NCI-H2029 (cell line): ENCODE measurements around the gene PSD.

Experiments
- DNase-seq: peaks from one replicate; lab custom pipeline; 2025; lab: John Stamatoyannopoulos, UW

Gene PSD

DNA sequence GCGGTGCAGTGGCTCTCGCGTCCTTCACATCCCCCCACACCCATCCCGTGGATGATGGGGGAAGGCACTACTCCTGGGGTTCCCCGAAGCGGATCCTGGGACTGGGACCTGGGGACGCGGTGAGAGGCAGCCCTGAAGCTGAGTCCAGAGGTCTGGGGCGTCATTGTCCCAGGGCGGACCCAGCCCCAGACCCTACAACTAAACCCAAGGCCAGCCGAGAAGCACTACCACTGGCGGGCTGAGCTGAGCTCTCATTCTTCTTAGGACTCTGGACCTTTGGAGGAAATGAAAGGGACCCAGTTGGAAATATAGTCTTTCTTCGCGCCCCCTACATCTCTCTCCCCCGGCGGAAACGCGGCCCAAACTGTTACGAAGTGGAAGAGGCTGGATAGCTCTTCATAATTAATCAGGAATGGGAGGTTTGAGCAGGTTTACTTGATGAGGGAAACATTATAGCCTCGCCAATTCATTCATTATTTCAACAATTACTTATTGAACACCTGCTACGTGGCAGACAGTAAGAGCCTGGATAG, 1.7 kb upstream of the PSD start:
- DNase-seq = no peak

DNA sequence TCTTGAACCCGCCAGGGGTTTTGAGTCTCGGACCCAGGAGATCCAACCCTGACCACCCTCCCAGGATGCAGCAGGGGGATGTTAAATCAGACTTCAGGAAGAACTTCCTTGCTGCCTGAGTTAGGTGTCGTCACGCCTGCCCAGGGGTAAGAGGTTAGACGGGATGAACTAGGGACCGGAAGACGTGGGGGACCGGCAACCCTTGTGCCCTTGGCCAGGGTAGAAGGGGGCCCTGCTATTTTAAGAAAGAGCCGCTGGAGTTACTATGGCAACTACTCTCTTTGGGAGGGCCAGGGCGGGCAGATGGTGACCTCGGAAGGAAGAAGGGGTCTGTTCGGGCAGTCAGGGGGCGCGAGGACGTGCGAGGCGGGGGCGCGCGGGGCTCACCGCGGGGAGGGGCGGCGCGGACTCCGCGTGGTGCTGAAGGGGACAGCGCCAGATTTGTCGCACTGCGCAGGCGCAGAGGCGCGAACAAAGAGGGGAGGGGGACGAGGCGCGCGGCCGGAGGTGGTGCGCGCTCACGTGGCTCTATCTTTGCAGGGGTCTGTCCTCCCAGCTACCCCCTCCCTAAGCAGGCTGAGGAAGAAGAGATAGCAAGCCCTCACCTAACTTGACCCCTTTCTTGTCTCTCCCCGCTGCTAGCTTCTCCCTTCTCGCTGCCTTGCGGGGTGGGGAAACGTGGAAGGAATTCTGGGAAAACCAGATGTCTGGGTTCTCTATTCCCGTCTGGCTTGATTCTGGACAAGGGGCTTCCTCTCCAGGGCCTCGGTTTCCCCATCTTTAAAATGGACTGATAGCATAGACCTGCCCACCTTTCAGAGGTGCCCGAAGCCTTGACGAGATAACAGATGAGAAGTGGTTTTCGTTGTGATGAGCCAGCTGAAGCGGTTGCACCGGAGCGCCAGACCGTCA, 940 bp upstream of the PSD start:
- DNase-seq = peak; percentile 61

DNA sequence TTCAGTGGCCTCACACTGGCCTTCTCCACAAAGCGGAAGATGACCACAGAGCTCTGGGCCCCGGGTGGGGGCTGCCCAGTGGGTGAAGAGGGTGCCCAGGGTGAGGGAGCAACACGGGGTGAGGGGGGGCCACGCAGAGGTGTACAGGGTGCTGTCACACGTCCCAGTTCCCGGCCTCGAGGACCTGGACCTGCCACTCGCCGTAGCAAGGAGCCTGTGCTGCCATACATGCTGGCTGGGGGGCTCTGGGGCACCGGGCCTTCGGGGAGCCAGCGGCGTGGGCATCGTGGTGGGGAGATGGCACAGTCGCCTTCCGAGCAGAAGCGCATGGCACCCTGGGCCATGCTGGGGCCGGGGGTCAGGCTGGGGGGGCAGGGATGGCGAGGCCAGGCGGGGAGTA, 1.9 kb downstream of the PSD start:
- no peak for DNase-seq

DNA sequence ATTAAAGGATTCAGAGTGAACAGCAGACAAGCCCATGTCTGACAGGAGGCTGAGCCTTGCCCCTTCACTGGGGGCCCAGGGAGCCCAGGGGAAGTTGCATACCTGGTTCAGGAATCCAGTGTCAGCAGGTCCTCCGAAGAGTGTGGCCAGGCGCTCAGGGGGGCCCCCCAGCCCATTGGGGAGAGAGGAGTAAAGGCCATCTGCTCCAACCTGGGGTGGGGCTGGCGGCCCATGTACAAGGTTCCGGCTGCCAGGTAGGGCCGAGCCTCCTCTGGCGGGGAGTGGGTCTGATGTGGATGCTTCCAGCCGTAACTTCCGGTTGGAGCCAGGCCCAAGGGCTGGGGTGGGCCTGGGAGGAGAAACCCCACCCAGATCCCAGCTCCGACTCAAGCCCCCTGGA, 2.3 kb downstream of the PSD start:
- no peak for DNase-seq

DNA sequence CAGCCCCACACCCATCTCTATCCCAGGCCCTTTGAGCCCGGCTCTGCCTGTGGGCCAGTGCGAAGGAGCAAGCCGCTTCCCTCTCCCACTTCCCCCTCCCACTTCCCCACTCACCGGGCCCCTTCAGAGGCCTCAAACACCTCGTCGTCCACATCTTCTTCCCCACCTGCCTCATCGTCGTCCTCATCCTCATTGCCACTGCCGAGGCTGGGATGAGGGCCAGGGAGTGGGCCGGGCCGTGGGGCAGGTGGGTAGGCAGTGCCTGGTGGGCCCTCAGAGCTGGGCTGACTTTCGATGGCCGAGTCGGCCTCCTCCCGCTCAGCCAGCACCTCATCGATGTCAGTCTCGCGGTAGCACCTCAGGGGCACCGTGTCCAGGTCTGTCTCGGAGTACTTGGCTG, 3.8 kb downstream of the PSD start:
- no peak for DNase-seq

DNA sequence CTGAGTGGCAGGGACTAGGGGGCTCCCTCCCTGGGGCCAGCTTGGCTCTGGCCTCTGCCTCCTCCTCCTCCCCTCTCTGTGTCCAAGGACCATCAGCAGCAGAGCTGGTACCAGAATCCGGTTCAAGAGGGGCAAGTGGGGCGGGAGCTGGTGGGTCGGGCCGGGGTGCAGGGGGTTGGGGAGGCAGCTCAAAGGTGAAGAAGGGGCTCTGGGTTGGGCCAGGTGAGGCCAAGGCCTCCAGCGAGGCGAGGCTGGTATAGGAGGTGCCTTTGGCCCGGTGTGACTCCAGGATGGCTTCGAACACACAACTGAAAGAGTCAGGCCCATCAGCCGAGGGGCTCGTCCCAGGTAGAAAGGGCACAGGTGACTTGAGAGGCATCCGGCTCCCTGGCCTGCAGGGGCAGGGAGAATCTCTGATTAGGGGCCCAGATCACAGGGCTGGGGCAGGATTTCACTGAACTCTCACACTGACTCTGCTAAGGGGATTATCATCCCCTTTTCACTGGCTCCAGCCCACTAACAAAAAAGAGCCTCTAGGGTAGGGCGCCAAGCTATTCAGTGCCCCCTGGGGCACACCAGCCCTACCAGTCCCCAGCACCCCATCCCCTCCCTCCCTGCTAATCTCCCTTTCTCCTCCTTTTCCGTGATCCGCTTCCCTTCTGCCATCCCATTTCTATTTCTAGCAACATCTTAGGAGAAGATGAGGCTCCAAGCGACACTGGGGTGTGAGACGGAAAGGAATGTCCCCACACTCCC, 4.6 kb downstream of the PSD start:
- DNase-seq = no peak

DNA sequence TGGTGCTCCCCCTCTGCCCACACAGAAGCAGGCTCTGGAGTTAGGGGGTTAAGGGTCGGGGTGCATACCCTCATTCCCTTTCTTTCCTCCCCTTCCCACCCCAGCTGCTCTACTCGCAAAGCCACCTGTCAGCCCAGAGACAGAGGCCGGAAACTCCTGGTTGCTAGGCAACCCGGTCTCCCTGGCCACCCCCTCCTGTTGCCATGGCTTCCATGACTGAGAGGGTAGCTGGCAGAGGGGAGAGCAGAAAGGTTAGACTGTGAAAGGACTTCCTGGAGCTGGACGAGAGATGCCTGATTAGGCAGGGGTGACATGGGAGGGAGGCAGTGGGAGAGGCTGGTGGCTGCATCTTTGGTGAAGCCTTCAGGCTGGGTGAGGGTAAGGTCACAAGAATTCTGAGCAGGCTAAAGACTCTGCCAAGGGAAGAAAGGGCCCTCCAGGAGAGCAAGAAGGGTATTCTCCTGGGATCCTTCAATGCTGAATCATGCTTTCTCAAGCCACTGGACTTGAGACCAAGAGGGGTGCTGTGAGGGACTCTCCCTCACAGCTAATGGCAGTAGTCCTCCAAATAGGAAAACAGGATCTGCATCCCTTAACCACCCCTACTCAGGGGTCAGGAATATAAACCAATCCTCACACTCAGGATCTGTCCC, 5.4 kb downstream of the PSD start:
- peak; percentile 63 for DNase-seq

DNA sequence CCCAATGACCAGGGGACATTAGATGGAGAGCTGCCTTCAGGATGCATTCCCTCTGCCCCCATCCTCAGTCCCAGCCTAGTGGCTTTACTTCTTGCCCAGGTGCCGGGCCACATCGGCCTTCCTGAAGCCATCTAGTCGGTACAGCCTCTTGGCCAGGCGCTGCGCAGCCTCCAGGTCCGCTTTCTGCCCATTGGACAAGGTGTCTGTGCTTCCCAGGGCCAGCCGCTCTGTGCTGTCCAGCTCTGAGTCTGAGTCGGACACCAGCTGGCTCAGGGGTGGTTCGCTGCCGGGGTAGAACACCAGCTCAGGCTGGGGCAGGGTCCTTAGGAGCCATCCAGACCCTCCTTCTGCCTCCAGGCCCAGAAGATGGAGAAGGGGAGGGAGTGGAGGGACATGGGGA, 6.3 kb downstream of the PSD start:
- DNase-seq = no peak

DNA sequence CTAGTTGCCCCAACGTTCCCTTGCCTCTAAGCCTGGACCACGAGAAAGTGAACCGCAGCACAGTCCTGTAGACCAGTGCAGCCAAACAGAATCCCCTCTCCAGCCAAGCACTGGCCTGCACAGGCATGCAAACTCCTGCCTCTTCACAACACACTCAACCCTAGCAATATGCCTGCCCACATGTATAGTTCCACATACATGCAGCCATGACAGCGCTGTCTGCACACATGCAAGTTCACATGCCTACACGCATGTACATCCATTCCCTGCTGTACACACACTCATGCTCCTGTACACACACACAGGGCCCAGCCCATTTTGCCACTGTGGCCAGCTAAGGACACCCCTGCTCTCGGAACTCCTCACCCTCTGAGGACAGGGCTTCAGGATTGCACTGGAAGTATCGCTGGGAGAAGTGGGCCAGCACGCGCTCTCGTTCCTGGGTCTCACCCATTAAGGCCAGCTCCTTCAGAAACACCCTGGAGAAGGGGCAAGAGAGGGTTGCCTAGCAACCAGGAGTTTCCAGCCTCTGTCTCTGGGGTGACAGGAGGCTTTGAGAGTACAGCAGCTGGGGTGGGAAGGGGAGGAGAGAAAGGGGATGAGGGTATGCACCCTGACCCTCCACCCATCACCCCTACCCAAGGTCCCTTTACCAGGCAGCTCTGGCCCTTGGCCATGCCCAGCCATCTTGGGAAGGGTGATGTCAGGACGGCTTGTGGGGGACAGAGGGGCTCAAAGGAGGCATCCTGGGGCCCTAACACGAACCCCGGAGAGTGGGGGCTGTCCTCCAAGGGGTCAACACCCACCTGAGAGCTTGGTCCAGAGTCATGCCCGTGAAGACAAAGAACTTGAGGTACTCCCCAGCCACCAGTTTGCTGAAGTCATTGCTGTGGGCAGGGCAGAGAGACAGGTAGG, 7.0 kb downstream of the PSD start:
- no peak for DNase-seq

DNA sequence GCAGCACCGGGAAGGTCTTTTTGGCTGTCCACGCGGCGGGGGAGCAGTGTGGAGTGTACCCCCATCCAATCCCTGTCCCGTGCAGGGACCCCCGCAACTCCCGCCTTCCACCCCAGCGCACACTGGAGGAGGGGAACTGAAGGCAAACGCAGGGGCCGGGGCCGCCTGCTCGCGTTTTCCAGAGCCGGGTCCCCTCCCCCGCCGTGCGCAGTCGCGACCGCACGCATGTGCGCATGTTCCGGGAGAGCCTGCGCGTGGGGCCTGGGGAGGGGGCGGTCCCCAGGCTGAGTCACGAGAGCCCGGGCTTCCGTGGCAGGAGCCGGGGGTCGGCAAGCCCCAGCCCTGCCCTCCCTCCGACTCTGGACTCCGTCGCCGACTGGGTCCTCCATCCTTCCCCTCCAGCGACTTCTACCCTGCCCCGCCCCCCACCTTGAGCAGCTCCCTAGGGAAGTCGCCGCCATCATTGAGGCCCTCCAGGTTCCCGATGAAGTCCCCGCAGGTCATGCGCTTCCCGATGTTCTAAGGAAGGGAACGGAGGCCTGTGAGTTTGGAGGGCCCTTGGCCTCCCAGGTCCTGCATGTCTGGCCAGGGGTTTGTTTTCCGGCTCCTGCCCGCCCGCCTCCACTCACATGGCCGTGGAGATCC, 8.0 kb downstream of the PSD start:
- no peak for DNase-seq

DNA sequence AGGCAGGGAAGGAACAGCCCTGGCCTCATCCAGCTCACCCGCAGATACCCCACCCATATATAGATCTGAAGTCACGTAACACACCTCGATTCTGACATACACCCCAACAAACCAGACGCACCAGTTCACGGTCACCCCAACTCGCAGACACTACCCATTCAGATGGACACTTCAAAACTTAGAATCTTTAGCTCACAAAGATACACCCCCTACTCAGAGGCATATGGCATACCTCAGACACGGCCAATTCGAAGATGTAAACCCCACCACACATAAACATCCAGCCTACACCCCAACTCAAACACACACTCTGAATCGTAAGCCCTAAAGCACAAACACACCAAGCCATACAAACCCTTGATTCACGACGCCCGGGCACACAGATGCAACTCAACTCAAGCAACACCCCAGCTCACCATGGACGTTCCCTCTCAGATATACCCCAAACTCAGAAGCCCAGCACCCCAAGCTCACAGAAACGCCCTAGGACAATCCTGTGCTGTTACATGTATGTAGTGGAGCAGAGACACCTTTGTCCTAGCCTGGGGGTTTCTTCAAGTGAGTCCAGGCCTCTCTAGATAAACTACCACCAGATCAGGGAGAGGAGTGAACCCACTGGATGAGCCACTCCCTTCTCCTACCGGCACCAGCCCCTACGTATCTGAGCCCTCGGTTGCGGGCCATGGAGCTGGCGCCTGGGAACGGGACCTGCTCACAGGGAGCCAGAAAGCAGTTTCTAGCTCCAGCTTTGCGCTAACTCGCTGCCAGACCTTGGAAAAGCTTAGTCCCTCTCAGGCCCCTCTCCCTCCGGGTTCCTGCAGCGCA, 8.8 kb downstream of the PSD start:
- DNase-seq = no peak

DNA sequence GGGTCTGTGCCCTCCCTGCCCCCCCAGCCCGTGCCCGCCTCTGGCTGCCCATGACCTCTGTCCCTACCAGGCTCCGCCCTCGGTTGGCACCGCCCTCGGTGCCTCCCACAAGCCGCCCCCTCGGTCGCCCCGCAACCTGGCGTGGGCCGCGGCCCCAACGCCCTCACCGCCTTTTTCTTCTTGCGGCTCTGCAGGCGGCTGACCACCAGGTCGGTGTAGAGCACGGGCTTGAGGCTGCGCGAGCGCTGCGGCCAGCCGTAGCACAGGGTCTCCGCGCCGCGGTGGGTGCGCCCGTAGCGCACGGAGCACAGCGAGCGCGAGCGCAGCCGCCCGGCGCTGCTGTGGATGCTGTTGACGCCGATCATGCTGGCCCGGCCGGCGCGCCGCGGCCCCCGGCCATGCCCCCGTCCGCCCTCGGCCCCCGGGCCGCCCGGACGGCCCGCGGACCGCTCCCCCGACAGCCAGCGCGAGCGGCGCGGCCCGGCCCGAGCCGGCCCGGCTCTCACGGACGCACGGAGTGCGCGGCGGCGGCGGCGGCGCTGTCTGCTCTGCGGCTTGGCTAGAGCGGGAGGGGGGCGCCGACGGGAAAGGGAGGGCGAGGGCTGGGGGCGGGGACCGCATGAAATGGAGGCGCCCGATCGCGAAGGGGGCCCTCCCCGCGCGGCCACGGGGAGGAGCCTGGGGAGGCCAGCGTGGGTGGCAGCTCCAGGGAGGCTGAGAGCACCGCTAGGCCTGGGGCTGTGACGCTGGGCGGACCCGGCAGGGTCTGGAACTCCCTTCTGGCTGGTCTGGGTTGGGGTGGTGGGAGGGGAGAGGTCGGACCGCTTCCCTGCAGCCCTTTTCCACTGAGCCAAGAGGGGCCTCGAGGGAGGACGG, 9.6 kb downstream of the PSD start:
- no peak for DNase-seq

DNA sequence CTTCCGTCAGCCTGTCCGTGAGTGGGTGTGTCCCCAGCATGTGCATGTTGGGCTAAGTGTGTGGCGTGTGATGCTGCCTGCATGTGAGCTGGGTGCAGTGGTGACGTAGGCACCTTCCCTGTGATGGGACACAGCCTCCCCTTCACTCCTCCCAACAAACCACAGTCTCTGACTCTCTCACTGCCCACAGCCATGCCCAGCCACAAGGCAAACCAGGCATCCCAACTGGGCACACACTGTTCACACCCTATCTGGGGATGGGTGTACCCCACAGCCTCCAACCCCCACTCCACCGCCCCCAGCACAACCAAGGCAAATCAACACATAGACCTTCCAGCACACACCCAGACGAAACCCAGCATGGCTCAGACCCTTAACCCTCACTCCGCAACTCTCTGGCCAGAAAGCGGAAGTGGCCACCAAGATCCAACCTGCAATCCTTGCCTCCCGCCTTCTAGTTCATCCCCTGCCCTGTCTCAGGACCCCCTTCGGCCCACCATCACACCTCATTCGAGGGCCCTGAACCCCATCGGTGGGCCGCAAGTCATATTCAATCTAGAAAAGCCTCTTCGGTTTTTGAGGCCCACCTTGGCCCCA, 10.4 kb downstream of the PSD start:
- DNase-seq = no peak

DNA sequence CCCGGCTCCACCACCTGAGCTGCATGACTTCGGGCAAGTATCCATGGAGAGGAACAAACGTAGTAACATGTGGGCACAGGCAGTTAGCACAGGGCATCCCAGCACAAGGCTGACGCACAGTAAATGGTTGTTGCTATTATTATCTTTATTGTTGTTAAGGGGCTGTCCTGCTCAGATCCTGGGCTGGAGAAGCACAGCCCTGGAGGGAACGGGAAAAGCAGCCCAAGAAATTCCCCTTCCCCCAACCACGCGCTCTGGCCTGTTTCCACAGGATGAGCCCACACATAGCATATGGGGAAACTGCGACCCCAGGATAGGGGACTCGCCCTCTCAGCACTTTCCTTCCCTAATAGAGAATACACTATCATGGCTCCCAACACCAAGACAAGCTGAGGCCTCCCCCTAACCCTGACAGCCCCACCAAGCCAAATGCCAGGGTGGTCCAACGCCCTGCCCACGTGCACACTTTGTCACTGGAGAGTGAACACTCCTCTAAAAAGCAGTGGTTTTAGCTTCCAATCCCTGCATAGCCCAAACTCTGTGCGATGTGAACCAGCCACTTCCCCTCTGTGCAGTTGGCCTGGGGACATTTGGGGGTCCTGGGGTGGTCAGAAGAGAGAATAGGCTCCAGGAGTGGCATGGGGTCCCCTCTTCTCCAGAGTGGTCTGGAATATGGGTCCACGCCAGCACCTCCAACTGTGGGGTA, 11.0 kb downstream of the PSD start:
- DNase-seq = no peak

DNA sequence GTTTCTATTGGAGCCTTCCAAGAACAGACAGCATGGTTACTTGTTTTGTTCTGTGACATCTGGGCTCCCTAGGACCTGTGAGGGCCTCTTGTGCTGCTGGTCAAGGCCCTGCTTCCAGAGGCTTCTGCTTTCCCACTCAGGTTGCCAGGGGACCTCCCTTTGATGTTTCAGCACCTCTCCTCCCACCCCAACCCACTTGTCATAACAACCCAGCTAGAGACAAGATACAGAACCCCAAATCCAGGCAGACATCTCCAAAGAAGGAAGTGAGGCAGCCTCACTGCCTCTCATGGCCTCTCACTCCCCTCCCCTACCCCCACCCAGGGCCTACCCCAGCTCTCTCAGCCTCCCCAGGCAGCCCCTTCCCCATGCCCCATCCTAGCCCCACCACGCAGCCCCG, 11.8 kb downstream of the PSD start:
- DNase-seq = no peak

DNA sequence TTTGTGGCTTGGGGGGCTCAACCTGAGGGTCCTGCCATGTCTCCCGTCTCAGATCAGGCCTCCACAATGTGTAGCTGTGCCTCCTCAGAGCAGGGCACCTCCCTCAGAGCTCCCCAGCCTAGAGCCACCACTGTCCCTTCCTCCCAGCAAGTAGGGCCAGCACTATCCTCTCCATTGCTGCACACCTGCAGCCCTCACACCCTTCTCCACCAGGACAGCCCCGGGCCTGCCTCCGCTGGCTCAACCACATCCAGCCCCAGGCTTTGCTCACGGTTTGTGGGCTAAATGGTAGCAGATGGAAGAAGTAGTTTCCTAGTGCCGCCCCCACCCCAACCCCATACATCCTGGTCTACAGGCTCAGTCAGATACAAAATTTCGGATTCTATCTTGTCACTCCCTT, 13.0 kb downstream of the PSD start:
- DNase-seq = no peak

DNA sequence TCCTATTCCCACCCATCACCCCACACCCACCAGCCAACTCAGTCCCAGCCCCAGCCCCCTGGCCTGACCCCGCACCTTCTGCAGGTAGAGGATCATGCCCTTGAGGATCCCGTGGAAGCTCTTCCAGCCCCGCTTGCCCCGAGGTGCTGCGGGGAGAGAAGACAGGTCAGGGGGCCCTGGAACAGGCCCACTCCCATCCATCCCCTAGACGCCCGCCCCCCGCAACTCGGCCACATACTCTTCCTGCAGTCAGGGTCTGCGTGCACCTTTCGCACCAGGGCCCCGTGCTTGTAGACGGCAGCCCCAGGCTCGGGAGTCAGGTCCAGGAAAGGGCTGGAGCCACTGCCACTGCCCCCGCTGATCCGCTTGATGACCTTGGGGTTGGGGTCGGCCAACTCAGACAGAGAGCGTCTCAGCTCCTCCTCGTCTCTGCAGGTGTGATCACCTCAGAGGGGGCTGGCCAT, 13.4 kb downstream of the PSD start:
- no peak for DNase-seq
